Kidney (tissue), 14 donors: ENCODE results near the gene REV3L. TPM values are rescaled to one million over a fixed set of nuclear protein-coding genes. Genes with fewer than 3 reads are reported as not detected.

Experiments used
- DNase-seq, 5 donors: peaks; one replicate each; pipeline ENCODE4 v3.0.0-alpha.2; 2013 to 2020
- FAIRE-seq: peaks from 2 replicates; lab custom pipeline; 2012; peaks lifted over from hg19 to GRCh38; lab: Jason Lieb, UNC
- H3K27ac ChIP-seq, 2 donors: one replicate each; pipeline ENCODE4 v1.7.0; 2013; ENCODE audit warnings: low read depth in 2 of 2, low read length in 2 of 2, inconsistent platforms in 1 of 2
- H3K27me3 ChIP-seq: one replicate; pipeline ENCODE4 v1.7.1; 2013; ENCODE audit warnings: low read length, inconsistent platforms; ENCODE audit not compliant: control insufficient read depth, insufficient read depth
- H3K36me3 ChIP-seq, 3 donors: one replicate each; pipeline versions ENCODE4 v1.7.0 to v1.7.1; 2013; ENCODE audit warnings: low read length in 3 of 3, control low read depth in 1 of 3, inconsistent platforms in 1 of 3; ENCODE audit not compliant: insufficient read depth in 3 of 3, control insufficient read depth in 2 of 3
- H3K4me1 ChIP-seq, 3 donors: one replicate each; pipeline versions ENCODE4 v1.7.0 to v1.7.1; 2013; ENCODE audit warnings: low read length in 3 of 3, inconsistent platforms in 1 of 3, low read depth in 1 of 3; ENCODE audit not compliant: control insufficient read depth in 2 of 3, insufficient read depth in 2 of 3
- H3K4me3 ChIP-seq, 3 donors: one replicate each; pipeline versions ENCODE4 v1.7.0 to v1.8.1; 2013; ENCODE audit warnings: low read length in 3 of 3, control low read depth in 1 of 3, inconsistent platforms in 1 of 3
- H3K9ac ChIP-seq, 3 donors: one replicate each; pipeline versions ENCODE4 v1.7.0 to v1.7.1; 2013; ENCODE audit warnings: low read length in 3 of 3, control low read depth in 1 of 3, inconsistent platforms in 1 of 3
- H3K9me3 ChIP-seq, 3 donors: one replicate each; pipeline versions ENCODE4 v1.7.0 to v1.7.1; 2013; ENCODE audit warnings: low read length in 3 of 3, control low read depth in 1 of 3, inconsistent platforms in 1 of 3; ENCODE audit not compliant: control insufficient read depth in 2 of 3, insufficient read depth in 1 of 3
- CTCF ChIP-seq: IDR thresholded peaks from 3 replicates; pipeline ENCODE4 v1.5.1; 2012; ENCODE audit warnings: mild to moderate bottlenecking, moderate library complexity, borderline replicate concordance; ENCODE audit not compliant: insufficient read depth; ENCODE audit errors: extremely low read depth
- intact Hi-C: fragments of 100-400 bp; cut with DNase I; formaldehyde crosslinking; loops from one replicate; pipeline ENCODE4 v1.11.1; 2022
- polyA plus RNA-seq: library from polyadenylated mRNA; stranded (reverse); fragments of 350-450 nt; fragmentation: Illumina TruSeq; extraction: RNeasy Lipid Tissue Mini Kit (QIAGEN cat#74804); gene quantifications from one replicate; pipeline ENCODE4 v1.2.3, GENCODE V29; 2014; ENCODE audit warnings: low read depth, low replicate concordance; ENCODE audit not compliant: insufficient read depth
- total RNA-seq: library from RNA; stranded (reverse); fragmentation: NEBNext Ultra II Directional; extraction: Animal tissue kit (Norgen Biotek cat#: 25700); gene quantifications from one replicate; pipeline ENCODE4 v1.2.1, GENCODE V29; 2021
- donor health status: control.
- donor health status: control.
- donor health status: control.
- donor health status: control.
- donor health status: control.
- donor health status: DM: yes; HTN: yes; CAD: no.
- donor health status: Normal renal cell carcinoma (clear cell type).

Gene REV3L
- total and polyA plus RNA-seq, 2 donors from 2014 or later: 4.4 to 30.0 TPM

- FAIRE-seq: no peak
- intact Hi-C loops: no loop called here
Observed at GRCh38 chr6:111358454-111358853, 124.6 kb downstream of the REV3L start.

GRCh38 chr6:111357705-111358104 lies 125.3 kb downstream of the REV3L start:
- Histone ChIP-seq H3K9me3 (no peaks in the 10 kb centered on the region), H3K4me1 (peaks cover 0 to 8% (median 0%) of the 10 kb centered on the region in 3 donors), H3K4me3 (no peak overlapping the region), H3K27ac (no peak overlapping the region), H3K36me3 (peaks cover 0 to 2% (median 0%) of the 10 kb centered on the region in 3 donors), H3K27me3 (no peaks in the 10 kb centered on the region), H3K9ac (no peak overlapping the region)
- DNase-seq (no peak), FAIRE-seq (no peak)
- TF ChIP-seq CTCF: no peak
- intact Hi-C loops: no loop called here

More at GRCh38 chr6:111358454-111358853, 124.6 kb downstream of the REV3L start:
- Histone ChIP-seq H3K27ac (no peak overlapping the region), H3K4me1 (peaks cover 0 to 8% (median 0%) of the 10 kb centered on the region in 3 donors), H3K9ac (no peak overlapping the region), H3K4me3 (no peak overlapping the region), H3K27me3 (no peaks in the 10 kb centered on the region), H3K9me3 (no peaks in the 10 kb centered on the region), H3K36me3 (peaks cover 0 to 2% (median 0%) of the 10 kb centered on the region in 3 donors)
- no peak for DNase-seq
- no peak for TF ChIP-seq CTCF

GRCh38 chr6:111356551-111356950 lies 126.5 kb downstream of the REV3L start:
- TF ChIP-seq CTCF: no peak
- Histone ChIP-seq H3K4me1 (peaks cover 0 to 7% (median 0%) of the 10 kb centered on the region in 3 donors), H3K9me3 (no peaks in the 10 kb centered on the region), H3K27ac (no peak overlapping the region), H3K36me3 (peaks cover 0 to 2% (median 0%) of the 10 kb centered on the region in 3 donors), H3K27me3 (no peaks in the 10 kb centered on the region), H3K4me3 (no peak overlapping the region), H3K9ac (no peak overlapping the region)
- FAIRE-seq (no peak), DNase-seq (peak in 2 of 5 donors; percentile 13 to 15)
- intact Hi-C loops: no loop called here
